CD1c-positive myeloid dendritic cell (primary cell): ENCODE data around the gene DOCK7.
"Not testable (repeated sequence)": the region's sequence is repeated elsewhere in the genome, so short reads cannot be mapped to it uniquely, and the experiment has no call there.

Source experiments
- DNase-seq: peaks from one replicate; pipeline ENCODE4 v3.0.0-alpha.2; 2016; ENCODE audit errors: extremely low spot score

DOCK7 gene, protein sequence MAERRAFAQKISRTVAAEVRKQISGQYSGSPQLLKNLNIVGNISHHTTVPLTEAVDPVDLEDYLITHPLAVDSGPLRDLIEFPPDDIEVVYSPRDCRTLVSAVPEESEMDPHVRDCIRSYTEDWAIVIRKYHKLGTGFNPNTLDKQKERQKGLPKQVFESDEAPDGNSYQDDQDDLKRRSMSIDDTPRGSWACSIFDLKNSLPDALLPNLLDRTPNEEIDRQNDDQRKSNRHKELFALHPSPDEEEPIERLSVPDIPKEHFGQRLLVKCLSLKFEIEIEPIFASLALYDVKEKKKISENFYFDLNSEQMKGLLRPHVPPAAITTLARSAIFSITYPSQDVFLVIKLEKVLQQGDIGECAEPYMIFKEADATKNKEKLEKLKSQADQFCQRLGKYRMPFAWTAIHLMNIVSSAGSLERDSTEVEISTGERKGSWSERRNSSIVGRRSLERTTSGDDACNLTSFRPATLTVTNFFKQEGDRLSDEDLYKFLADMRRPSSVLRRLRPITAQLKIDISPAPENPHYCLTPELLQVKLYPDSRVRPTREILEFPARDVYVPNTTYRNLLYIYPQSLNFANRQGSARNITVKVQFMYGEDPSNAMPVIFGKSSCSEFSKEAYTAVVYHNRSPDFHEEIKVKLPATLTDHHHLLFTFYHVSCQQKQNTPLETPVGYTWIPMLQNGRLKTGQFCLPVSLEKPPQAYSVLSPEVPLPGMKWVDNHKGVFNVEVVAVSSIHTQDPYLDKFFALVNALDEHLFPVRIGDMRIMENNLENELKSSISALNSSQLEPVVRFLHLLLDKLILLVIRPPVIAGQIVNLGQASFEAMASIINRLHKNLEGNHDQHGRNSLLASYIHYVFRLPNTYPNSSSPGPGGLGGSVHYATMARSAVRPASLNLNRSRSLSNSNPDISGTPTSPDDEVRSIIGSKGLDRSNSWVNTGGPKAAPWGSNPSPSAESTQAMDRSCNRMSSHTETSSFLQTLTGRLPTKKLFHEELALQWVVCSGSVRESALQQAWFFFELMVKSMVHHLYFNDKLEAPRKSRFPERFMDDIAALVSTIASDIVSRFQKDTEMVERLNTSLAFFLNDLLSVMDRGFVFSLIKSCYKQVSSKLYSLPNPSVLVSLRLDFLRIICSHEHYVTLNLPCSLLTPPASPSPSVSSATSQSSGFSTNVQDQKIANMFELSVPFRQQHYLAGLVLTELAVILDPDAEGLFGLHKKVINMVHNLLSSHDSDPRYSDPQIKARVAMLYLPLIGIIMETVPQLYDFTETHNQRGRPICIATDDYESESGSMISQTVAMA (N-terminal part only)

DNA sequence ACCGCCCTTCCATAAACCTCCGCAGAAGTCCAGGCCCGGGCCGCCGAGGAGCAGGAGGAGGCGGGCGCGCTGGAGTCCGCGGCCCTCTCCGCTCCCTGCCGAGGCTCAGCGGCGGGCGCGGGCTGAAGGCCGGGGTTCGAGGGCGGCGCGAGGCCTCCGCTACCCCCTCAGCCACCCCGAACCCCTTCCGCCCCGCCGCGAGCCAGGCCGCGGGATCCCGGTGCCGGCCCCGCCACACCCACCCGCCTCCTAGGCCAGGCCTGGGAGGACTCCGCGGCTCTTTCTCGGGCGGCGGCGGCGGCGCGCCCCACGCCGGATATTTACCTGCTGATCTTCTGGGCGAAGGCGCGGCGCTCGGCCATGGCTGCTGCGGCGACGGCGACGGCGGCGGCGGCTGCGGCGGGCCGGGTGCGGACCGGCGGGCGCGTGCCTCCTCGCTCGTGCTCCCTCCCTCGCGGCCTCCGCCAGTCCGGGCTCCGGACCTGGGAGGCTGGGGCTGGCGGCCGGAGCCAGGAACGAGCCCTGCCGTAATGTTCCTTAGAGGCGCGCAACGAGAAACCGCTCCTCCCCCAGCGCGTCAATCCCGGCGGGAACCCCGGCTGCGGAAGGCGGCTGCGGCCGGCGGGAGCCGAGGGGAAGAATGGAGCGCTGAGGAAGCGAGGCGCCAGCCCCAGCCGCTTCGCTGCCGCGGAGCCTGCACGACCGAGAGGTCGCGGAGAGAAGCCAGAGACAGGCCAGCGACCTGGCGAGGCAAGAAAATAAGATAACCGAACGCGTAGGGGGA lies at the start of gene DOCK7:
Gene DOCK7 (minus strand): TSS at position 484 of the 784 bp plus-strand sequence. CDS start 122 bp downstream, at position 362.
- DNase-seq: peak; percentile 84

DNA sequence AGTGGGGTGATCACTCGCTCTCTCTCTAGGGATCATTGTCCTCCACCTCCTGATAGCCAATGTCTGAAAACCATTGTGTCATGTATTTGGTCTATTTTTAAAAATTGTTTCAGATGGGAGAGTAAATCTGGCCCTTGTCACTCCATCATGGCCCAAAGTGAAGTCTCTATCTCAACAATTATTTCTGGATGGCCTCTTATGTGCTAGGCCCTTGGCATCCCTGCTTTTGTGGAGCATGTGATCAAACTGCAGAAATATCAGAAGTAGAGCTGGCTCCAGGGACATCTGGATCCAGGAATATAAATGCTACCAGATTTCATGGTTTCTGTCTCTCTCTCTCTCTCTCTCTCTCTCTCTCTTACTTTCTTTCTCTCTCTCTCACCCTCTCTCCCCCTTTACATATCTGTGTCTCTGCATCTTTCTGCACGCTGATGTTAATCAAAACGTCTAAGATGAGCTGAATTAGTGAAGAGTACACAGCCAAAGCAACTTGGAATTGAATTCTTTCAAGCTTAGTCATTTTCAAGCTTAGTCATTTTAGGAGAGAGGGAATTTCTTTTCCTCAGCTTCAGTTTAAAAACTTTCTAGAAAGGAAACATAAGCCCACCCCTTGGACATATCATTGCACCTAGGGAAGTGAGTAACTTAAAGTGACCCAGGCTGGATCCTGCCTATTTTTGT lies 47.4 kb upstream of the DOCK7 start:
- DNase-seq: no peak

DNA sequence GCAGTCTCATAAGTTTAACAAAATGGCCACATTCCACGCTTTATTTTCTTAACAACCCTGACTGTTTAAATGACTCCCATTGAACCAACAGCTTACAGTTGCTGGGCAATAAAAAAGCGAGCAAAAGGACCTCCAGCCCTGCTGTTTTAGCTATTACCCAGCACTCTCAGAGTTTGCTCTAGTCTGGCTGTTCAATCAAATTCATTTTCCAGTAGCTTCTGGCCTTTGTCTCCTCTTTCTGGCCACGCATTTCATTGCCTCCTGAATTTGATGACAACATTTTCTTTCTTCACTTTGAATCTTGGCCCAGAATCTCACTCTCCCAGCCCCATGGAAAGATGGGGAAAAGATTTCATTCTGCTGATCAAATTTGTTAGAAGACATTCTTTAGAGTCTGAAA lies 44.1 kb upstream of the DOCK7 start:
- no peak for DNase-seq

DNA sequence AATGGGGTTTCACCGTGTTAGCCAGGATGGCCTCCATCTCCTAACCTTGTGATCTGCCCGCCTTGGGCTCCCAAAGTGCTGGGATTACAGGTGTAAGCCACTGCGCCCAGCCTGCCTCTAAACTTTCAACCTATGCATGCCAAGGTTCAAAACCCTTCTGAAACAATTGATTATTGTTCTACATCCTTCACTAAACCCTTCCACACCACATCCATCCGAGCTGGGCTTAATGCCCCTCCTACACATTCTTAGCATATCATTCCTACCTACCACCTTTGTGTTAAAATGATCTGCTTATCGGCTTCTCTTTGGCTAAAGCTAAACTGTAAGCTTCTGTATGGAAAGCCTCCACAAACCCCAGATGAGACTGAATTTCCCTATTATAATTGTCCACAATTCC lies 40.8 kb upstream of the DOCK7 start:
- no peak for DNase-seq

DNA sequence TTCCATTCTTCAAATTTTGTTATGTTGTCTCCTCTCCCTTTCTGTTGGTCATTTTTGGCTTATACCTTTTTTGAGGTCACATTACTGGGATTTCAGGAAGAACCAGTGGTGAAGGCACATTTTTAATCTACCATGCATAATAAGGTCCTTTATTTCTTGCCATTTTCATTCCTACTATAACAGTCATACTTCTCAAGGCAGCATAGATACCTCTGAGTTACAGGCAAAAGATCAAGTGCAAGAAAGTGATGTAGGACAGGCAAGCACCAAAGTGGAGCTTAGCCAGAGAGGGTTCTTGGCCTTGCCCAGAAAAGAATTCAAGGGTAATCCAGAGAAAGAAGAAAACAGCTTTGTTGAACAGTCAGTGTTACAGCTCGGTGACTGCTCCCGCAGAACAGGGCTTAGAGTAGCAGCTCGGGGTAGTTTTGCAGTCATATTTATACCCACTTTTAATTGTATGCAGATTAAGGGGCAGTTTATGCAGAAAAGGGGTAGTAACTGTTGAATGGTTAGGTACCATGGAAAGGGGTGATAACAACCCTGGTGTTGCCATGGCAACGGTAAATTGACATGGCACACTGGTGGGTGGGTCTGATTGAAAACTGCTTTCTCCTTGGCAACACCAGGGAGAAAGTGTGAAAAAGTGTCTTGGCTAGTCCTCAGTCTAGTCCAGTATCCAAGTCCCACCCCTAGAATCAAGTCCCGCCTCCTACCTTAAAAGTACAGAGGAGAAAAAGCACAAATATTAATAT lies 39.6 kb upstream of the DOCK7 start:
- DNase-seq: no peak

DNA sequence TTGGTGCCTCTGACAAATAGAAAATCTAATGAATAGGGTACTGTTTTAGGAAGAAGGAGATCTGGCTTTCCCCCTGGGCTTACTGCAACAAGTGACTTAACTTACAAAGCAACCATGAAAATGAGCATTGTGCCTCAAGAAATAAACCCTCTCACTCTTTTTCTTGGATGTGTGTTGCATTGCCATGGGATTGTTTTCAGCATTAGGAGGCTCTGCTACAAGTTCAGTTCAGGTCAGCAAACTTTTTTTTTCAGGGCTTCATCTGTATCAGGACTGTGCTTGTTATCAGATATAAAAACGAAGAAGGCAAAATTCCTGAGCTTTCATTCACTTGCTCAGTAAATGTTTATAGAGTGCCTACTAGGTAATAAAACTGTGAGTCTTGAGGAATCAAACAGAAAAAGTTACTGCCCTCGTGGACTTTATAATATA lies 37.8 kb upstream of the DOCK7 start:
- no peak for DNase-seq

DNA sequence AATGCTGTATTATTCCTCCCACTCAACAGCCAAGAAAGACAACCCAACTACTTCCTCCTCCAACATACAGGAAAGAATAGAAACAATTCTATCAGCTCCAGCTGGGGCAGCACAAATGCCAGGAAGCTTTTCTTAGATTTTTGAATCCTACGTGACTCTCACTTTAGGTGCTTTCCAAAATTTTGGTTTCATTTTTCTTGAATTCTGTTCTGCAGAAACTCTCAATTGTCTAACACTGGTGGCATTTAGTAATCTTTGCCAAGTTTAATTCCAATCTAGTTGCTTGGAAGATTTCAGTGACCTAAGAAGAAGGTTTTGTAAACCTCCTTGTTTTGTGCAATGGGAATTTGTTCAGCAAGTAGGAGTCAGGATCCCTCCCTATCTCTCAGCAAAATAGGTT lies 37.1 kb upstream of the DOCK7 start:
- peak; percentile 61 for DNase-seq

DNA sequence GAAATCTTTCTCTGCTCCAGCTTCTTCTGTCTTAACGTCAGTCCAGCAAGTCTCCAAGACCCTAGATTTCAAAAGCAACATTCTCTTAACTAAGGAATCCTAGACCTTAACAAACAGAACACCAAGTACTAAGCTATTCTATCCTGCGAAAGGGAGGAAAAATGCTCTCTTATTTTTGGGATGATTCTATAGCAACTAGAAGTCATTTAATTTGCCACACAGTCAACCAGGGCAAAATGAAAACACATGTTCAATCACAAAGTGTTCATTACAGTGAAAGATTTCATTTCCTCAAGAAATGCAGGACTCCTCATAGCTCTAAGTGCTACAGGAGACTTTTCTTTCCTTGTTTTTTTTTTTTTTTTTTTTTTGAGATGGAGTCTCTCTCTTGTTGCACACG lies 36.2 kb upstream of the DOCK7 start:
- DNase-seq: no peak

DNA sequence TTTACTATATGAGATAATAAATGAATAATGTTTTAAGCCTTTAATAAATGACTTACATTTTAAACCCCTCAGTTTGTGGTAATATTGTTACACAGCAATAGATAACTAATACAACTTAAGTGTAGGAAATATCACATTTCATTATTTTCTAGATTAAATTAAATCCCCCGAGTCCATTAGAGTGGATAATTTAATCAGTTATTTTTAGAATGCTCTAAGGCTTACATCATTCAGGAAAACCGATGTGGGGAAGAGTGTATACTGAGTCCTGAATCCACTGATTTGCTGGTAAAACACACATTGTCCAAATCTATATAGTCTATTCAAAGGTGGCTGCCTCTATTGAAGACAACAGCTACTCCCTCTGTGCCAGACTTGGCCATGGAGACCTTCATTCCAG lies 35.7 kb upstream of the DOCK7 start:
- no peak for DNase-seq

DNA sequence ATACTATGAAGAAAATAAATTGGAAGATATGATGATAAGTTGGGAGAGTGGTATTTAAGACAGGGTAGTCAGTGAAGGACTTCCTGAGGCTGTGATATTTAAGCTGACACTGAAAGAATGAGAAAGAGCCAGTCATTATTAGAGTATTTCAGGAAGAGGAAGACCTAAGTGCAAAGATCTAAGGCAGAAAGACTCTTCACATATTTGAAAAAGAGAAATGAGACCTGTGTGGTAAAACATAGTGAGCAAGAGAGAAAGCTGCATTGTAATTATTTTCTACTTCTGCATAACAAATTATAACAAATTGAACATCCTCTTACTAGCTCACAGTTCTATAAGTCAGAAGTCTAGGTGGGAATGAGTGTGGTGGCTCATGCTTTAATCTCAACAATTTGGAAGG lies 34.6 kb upstream of the DOCK7 start:
- peak; percentile 88 for DNase-seq

DNA sequence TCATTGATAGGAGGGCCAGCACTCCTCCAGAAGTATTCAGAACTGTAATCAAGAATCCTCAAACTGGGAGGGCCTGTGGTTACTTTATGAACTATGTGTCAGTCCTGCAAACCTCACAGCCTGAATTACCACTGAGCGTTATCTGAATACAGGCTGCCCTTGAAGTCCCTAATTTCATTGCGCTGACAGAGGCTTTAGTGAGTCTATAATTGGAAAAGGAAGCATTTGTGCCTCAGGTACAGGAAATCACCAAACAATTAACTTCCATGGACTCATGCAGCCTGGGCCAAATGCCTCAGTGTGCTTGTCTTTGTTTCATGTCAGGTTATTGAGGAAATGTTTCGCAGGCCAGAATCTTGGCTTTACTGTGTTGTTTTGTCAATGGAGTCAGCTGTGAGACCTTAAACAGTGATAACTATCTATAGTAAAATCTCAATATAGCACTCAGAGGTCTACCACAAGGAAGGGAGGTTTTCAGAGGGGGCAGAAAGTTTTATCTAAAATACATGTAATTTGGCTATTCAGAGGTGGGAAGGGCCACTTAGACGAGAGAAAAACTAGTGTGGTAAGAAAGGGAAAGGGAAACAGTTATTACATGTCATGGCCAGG lies 32.9 kb upstream of the DOCK7 start:
- no peak for DNase-seq

DNA sequence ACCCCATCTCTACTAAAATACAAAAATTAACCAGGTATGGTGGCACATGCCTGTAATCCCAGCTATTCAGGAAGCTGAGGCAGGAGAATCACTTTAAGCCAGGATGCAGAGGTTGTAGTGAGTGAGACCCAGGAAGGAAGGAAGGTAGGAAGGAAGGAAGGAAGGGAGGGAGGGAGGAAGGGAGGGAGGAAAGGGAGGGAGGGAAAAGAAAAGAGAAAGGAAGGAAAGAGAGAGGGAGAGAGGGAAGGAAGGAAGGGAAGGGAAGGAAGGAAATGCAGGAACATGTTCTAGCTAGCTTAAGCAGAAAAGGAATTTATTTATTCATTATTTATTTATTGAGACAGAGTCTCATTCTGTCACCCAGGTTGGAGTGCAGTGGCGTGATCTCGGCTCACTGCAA lies 30.2 kb upstream of the DOCK7 start:
- DNase-seq: not testable (repeated sequence)

DNA sequence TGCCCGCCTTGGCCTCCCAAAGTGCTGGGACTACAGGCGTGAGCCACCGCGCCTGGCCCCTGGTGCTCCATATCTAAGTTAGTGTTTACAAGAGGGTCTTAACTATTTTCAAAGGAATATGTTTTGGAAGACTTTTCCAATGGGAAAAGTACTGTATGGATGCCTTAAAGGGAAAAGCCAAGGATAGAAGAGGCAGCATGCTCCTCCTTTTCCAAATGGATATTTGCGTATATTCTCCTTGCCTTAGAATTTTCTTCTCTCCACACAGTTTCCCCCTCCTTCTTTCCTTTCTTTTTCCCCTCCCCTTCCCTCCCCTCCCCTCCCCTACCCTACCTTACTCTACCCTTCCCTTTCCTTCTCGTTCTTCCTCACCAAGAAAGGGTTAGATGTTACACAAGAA lies 29.3 kb upstream of the DOCK7 start:
- no peak for DNase-seq

DNA sequence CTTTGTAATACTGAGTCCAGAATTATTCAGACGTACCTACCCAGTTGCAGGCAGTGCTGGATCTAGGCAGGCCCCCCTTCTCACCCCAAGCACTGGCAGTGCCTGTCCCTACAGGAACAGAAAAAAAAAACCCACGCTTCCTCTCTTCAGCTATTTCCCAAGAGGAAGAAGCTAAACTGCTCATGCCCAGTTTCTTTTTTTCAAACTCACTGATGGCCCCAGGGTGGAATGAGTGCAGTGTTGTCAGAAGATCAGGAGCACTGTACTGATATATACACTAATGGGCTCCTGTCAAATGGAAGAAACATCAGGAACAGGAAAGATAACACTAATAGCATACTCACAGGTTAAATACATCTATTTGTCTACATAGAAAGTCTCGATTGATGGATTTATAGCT lies 28.2 kb upstream of the DOCK7 start:
- peak; percentile 88 for DNase-seq

DNA sequence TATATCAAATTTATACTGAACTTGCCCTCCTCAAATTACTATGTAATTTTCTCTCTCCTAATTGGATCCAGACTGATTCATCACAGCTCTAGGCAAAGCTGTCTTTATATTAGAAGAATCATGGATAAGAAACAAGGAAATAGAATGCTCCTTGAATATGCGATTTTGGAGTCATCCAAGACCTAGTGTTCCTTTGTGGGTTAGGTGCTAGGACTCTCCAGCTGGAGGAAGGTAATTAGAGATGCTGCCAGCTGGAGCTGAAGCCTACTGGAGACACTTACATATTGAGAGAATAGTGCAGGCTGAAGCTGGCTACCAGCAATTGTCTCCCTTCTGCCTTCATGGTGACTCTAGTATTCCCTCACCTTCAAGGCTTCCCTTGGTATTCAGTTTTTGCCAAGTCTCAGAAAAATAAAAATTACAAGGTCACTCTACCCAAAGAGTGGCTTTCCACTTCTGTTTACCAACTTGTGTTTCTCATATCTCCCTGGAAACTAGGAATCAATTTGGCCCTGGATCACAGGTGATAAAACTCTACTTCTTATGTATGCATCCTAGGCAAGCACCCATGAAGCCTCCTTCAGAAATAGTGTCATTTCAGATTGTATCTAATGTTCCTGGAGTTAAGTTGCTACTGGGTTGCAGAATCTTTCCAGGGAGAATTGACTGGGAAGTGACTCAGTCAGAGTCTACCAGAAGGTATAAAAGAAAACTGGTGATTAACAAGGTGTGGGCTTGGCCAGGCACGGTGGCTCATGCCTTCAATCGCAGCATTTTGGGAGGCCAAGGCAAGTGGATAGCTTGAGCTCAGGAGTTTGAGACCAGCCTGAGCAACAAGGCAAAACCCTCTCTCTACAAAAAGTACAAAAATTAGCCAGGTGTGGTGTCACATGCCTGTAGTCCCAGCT lies 24.4 kb upstream of the DOCK7 start:
- DNase-seq: no peak

DNA sequence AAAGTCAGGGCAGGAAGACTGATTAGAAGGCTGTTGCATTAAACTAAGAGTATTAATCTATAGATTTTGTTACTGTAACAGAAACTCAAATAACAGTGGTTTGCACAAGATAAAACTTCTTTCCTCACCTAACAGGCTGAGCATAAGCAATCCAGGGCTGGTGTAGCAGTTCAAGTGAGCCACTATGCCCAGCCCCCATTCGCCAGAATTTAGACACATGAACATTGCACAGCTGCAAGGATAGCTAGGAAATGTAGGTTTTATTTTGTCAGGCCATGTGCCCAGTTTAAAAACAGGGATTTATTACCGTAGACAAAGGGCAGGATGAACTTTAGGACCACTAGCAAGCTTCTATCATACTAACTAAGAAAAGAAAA lies 19.5 kb upstream of the DOCK7 start:
- no peak for DNase-seq

DNA sequence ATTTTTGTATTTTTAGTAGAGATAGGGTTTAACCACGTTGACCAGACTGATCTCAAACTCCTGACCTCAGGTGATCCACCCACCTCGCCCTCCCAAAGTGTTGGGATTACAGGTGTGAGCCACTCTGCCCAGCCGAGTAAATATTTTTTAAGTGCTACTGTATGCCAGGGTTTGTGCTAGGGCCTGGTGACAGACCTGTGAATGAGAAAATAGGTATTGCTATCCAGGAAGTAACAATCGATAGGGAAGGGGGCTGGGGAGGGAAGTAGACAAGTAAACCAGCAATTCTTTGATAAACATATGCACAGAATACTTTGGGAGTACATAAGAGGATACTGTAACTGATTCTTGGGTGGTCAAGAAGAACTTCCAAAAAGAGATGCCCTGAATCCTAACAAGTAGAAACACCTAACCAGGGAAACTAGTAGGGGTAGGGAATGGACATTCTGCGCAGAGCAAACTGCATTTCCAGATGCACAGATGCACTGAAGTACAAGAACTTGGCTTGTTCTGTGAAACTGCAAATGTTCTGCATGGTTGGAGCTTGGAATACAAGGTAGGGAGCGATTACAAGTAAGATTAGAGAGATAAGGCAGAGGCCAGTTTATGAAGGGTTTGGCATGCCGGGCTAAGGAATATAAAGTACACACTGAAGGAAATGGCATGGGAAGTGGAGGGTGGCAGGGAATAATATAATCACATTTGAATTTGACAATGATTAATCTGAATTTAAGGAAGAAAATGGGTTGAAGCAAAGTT lies 19.0 kb upstream of the DOCK7 start:
- no peak for DNase-seq

DNA sequence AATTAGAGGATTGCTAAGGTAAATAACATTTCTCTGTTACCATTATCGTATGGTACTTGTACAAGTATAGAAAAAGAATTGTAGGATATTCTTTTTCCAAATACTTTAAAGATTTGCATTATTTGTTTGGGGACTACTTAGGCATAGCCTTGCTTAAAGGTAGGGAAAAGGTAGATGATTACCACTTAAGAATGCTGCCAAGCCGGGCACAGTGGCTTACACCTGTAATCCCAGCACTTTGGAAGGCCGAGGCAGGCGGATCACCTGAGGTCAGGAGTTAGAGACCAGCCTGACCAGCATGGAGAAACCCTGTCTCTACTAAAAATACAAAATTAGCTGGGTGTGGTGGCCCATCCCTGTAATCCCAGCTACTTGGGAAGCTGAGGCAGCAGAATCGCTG lies 10.0 kb upstream of the DOCK7 start:
- not testable (repeated sequence) for DNase-seq
